Stimulated activated naive B cell treated with anti-CD40 and anti-IgM and Interleukin-4, amounts not matched to agents 10 μg/mL and 1 μg/mL and 100 μg/mL, for 72 hours (primary cell): ENCODE data around the gene DCP1A.
A peak's percentile ranks its signal among the peaks of the same experiment; 100 is the strongest.

ENCODE experiments used
- ATAC-seq, 2 donors: fragments of 150-1000 bp; cut with Tn5 transposase; replicated peaks; 2 replicates each; pipeline ENCODE4 v1.10.0; 2021; ENCODE audit warnings: moderate library complexity in 1 of 2
- DNase-seq: peaks from one replicate; pipeline ENCODE4 v3.0.0; 2021
- H3K27ac Mint-ChIP-seq: one replicate; pipeline ENCODE4 v1.8.0; 2022; ENCODE audit warnings: mild to moderate bottlenecking, mixed read lengths
- H3K27me3 Mint-ChIP-seq, 2 donors: one replicate each; pipeline ENCODE4 v1.8.0; 2022; ENCODE audit warnings: mixed read lengths in 2 of 2
- H3K36me3 Mint-ChIP-seq, 2 donors: one replicate each; pipeline ENCODE4 v1.8.0; 2022; ENCODE audit warnings: mixed read lengths in 2 of 2, mild to moderate bottlenecking in 1 of 2
- H3K4me1 Mint-ChIP-seq, 2 donors: one replicate each; pipeline ENCODE4 v1.8.0; 2022; ENCODE audit warnings: mixed read lengths in 2 of 2, mild to moderate bottlenecking in 1 of 2
- H3K4me3 Mint-ChIP-seq, 2 donors: one replicate each; pipeline ENCODE4 v1.8.0; 2022; ENCODE audit warnings: mild to moderate bottlenecking in 2 of 2, mixed read lengths in 2 of 2, moderate library complexity in 1 of 2
- H3K9me3 Mint-ChIP-seq, 2 donors: one replicate each; pipeline ENCODE4 v1.8.0; 2022; ENCODE audit warnings: mixed read lengths in 2 of 2, mild to moderate bottlenecking in 1 of 2

Gene DCP1A

DNA sequence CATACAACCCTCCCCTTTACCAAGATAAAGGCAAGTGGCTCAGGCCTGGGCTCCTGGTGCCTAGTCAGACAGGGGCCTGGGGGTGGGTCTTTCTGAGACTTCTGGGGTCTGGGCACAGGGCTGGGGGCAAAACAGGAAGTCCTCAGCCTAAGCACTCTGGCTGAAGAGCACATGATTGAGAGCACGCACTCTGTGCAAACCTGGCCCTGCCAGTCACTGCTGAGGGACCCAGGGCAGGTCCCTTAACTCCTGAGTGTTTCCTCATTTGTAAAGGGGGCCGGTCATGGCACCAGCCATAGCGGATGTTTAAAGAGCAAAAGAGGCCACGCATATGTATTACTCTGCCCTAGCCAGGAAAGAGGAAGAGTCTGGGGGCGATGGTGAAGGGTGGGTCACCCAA, 107.5 kb downstream of the DCP1A start:
- DNase-seq (no peak), ATAC-seq (no peak)
- no peaks in the 10 kb centered on the region for H3K27me3 Mint-ChIP-seq
- H3K4me1 Mint-ChIP-seq, result peaks cover 9 to 25% of the 10 kb centered on the region in 2 donors
- H3K4me3 Mint-ChIP-seq, result no peak overlapping the region
- H3K9me3 Mint-ChIP-seq, result no peaks in the 10 kb centered on the region
- H3K36me3 Mint-ChIP-seq, result peaks cover 35 to 50% of the 10 kb centered on the region in 2 donors
- peak overlapping the region; percentile 51 for H3K27ac Mint-ChIP-seq

DNA sequence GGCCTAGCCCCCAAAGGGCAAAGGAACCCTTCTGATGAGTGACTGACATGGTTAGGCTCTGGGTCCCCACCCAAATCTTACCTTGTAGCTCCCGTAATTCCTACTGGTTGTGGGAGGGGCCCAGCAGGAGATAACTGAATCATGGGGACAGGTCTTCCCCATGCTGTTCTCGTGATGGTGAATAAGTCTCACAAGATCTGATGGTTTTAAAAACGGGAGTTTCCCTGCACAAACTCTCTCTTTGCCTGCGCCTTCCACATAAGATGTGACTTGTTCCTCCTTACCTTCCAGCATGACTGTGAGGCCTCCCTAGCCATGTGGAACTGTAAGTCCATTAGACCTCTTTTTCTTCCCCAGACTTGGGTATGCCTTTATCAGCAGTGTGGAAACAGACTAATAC, 108.5 kb downstream of the DCP1A start:
- Mint-ChIP-seq H3K27me3 (no peaks in the 10 kb centered on the region), H3K27ac (peak overlapping the region; percentile 25), H3K36me3 (peaks cover 40 to 54% of the 10 kb centered on the region in 2 donors), H3K4me1 (peaks cover 9 to 20% of the 10 kb centered on the region in 2 donors), H3K4me3 (no peak overlapping the region), H3K9me3 (no peaks in the 10 kb centered on the region)
- ATAC-seq (no peak), DNase-seq (no peak)

DNA sequence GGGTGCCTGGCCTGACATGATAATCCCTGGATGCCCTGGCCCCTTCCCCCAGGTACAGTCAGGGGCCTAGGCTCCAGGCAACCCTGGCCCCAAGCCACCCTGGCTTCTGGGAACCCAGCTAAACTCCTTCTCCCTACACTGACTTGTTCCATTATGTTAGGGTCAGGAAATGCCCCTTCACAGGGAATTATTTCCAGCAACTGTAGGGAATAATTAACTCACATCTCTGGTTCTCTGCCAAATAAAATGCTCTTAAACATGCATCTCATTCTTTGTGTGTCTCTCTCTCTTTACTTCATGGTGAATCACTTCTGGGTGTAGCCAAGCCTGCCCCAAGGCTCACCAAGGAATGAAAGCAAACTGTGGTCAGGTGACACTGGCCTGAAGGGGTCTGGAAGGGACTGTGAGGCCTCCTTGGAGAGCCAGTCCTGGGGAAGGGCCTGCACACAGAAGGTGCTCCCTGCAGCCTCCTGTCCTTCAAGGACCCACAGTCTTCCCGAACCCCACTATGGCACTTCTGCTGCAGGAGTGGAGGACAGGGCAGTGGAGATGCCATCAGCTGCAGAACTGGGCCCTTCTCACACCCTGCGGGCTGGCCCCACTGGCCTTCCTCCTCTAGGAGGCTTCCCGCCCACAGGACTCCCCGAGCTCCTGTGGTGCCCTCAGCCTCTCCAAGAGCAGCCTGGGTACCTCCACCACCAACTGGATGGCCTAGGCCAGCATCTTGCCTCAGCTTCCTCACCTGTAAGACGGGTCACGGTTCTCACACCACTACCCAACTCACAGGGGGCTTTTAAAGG, 109.1 kb downstream of the DCP1A start:
- Mint-ChIP-seq H3K36me3 (peaks cover 45 to 52% of the 10 kb centered on the region in 2 donors), H3K4me3 (no peak overlapping the region), H3K4me1 (peaks cover 7 to 14% of the 10 kb centered on the region in 2 donors), H3K27me3 (no peaks in the 10 kb centered on the region), H3K27ac (no peak overlapping the region), H3K9me3 (no peaks in the 10 kb centered on the region)
- ATAC-seq, result no peak
- DNase-seq, result no peak

DNA sequence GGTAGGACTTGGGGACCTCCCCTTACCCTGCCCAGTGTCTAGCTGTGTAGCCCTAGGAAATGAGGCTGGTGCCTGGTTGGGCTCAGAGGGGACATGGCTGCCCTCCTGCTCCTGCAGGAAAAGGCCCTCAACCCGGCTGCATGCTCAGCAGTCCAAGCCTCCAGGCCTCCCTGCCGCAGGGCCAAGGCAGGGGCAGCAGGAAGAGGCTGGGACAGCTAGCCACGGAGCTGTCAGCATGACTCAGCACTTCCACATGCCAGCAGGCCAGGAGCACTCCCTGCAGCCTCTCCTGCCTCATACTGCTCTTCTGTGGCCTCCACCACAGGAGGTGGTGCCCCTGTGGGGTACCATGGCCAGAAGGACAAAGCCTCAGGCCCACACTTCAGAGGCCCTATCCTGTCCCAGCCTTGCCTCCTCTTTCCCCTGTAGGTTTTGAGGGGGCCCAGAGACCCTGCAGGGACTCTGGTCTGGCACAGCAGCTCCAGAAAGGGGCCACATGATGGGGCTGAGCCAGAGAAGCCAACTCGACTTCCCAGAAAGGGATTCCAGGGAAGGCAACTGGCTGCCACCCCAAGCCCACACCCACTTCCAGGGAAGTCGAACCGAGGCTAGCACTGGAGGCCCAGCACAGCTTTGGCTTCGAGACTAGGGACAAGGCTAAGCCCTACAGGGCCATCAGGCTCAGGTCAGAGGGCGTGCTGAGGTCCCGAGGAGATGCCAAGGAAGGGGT, 111.1 kb downstream of the DCP1A start:
- H3K27ac Mint-ChIP-seq, result peak overlapping the region; percentile 65
- peaks cover 52 to 62% of the 10 kb centered on the region in 2 donors for H3K36me3 Mint-ChIP-seq
- H3K4me1 Mint-ChIP-seq, result peaks cover 5 to 6% of the 10 kb centered on the region in 2 donors
- H3K9me3 Mint-ChIP-seq, result no peaks in the 10 kb centered on the region
- DNase-seq (no peak), ATAC-seq (no peak)
- H3K4me3 Mint-ChIP-seq, result no peak overlapping the region
- H3K27me3 Mint-ChIP-seq, result no peaks in the 10 kb centered on the region

DNA sequence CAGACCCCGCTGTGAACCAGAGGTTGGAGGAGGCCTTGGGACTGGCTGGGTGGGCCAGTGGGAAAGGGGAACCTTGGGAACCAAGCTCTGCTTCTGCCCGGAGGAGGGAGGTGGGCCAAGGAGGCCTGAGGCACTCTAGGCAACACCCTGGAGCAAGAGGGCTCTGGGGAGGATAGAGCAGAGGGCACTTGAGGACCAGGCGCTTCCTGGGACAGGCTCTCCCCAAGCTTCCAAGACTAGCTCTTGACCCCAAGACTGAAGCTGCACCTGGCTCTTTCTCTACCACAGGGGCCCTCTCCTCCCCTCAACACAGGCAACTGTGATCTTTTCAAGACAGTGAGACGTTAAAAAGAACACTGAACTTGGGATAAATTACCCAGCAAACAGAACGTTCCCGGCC, 111.8 kb downstream of the DCP1A start:
- Mint-ChIP-seq H3K27me3 (no peaks in the 10 kb centered on the region), H3K27ac (peak overlapping the region; percentile 44), H3K36me3 (peaks cover 49 to 64% of the 10 kb centered on the region in 2 donors), H3K4me3 (no peak overlapping the region), H3K4me1 (peaks cover 5 to 6% of the 10 kb centered on the region in 2 donors), H3K9me3 (no peaks in the 10 kb centered on the region)
- DNase-seq, result no peak
- no peak for ATAC-seq

DNA sequence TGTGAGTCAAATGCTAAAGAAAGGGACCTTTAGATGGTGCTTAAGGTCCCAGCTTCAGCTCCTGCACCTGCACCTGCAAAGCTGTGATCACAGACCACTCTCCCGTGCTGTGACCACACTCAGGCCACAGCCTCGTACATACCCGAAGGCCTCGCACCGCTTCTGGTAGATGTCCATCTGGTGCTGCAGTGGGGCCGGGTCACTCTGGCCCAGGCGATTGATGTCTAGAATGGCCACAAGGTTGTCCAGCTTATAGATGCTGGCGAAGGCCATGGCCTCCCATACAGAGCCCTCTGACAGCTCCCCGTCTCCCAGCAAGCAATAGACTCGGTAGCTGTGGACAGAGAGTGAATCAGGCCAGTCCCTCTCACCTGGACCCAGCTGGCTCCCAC, 112.5 kb downstream of the DCP1A start:
- Mint-ChIP-seq H3K4me1 (peaks cover 5 to 6% of the 10 kb centered on the region in 2 donors), H3K4me3 (no peak overlapping the region)

DNA sequence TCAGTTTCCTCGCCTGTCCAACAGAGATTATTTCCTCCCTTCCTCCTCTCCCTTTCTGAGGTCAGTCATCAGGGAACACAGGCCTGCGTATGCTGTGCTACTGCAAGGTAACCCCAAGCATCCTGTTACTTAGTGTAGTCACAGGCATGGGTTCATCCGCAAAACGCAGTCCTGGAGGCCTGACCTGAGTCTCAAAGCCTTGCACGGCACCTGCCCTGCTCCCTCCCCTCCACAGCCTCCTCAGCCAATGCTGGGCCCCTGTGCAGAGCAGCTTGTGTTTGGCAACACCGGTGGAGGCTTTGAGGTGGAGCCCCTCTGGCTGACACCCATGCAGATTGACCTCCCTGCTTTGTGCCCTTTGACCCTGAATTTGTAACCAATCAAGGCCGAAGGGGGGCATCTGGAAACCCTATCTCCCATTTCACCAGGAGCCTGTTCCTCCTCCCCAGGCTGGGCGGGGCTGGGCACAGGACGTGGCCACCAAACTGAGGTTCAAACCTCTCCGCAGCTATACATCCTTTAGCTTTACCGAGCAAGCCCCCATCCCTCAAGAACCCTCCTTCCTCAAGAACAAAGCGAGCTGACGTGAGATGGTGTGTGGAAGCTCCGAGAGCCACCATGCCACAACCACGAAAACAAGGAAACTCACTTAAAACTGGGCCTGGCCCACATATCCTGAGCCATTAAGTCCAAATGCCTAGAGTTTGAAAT, 113.1 kb downstream of the DCP1A start:
- peaks cover 47 to 67% of the 10 kb centered on the region in 2 donors for H3K36me3 Mint-ChIP-seq
- DNase-seq (no peak), ATAC-seq (no peak)
- H3K4me3 Mint-ChIP-seq, result no peak overlapping the region
- peaks cover 5 to 6% of the 10 kb centered on the region in 2 donors for H3K4me1 Mint-ChIP-seq
- no peak overlapping the region for H3K27ac Mint-ChIP-seq
- H3K27me3 Mint-ChIP-seq, result no peaks in the 10 kb centered on the region
- no peaks in the 10 kb centered on the region for H3K9me3 Mint-ChIP-seq

More for the DNA sequence above, 112.5 kb downstream of the DCP1A start:
- Mint-ChIP-seq H3K27ac (no peak overlapping the region), H3K36me3 (peaks cover 47 to 67% of the 10 kb centered on the region in 2 donors), H3K27me3 (no peaks in the 10 kb centered on the region), H3K9me3 (no peaks in the 10 kb centered on the region)
- ATAC-seq, result no peak
- no peak for DNase-seq
